HG03439 (cell line): ENCODE data around the gene DONSON.
"Not testable (repeated sequence)": the region's sequence is repeated elsewhere in the genome, so short reads cannot be mapped to it uniquely, and the experiment has no call there.

Source experiments
- ATAC-seq: cut with Tn5 transposase; IDR thresholded peaks from one replicate; pipeline ENCODE4 v1.9.1; 2021; ENCODE audit warnings: mild to moderate bottlenecking, moderate library complexity; ENCODE audit not compliant: unreplicated experiment

Gene DONSON, protein sequence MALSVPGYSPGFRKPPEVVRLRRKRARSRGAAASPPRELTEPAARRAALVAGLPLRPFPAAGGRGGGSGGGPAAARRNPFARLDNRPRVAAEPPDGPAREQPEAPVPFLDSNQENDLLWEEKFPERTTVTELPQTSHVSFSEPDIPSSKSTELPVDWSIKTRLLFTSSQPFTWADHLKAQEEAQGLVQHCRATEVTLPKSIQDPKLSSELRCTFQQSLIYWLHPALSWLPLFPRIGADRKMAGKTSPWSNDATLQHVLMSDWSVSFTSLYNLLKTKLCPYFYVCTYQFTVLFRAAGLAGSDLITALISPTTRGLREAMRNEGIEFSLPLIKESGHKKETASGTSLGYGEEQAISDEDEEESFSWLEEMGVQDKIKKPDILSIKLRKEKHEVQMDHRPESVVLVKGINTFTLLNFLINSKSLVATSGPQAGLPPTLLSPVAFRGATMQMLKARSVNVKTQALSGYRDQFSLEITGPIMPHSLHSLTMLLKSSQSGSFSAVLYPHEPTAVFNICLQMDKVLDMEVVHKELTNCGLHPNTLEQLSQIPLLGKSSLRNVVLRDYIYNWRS

DNA sequence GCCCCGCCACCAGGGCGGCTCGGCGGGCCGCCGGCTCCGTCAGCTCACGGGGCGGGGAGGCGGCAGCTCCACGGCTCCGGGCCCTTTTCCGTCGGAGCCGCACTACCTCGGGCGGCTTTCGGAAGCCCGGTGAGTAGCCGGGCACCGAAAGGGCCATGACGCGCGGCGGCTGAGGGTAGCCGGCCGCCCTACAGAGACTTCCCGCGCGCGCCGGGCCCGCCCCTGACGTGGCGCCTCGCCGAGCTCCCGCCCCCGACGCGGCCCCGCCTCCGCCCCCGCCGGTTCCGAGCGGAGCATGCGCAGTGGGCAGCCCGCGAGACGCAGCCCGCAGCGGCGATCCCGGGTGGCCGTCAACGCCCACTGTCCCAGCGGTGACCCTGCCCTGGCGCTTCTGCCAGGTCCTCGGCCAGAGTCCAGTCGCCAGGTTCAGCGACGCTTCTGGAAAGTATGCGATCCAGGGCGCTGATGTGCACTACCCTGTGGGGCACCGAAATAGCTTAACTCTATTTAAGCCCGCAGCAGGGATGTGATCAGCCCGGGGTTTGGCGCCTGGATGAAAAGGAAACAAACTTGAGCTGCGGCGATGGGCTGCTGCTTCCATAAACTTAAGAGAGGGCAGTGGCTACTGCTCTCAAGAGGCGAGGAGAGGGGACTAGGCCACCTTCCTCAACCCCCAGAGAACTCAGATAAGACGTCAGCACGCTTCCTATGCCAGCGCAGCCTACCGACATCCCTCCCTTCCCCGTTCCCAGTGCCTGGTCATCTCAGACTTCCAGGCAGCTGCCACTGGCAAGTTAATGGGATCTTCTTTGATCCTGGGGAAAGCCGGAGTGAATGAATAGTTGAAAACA is at the start of gene DONSON:
Gene DONSON (minus strand): TSS at position 200 of the 851 bp plus-strand sequence. CDS start 43 bp downstream, at position 157.
- ATAC-seq, result peak; percentile 91

DNA sequence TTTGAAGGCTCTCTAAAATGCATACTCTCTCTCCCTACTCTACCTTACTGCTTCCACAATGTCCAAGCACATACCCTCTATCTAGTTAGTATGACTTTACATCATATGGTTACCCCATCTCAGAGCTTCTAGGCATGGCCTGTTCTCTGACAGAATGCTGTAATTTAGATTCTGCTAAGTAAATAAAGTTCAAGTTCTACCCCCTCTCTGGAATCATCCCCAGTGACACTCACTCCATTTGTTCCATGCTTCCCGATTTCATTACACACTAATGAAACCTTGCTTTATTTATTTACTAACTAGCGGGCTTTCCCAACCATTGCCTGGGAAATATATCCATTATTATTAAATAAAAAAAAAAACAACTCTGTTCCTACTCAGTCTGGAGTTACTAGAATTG is 45.8 kb upstream of the DONSON start:
- ATAC-seq, result no peak

DNA sequence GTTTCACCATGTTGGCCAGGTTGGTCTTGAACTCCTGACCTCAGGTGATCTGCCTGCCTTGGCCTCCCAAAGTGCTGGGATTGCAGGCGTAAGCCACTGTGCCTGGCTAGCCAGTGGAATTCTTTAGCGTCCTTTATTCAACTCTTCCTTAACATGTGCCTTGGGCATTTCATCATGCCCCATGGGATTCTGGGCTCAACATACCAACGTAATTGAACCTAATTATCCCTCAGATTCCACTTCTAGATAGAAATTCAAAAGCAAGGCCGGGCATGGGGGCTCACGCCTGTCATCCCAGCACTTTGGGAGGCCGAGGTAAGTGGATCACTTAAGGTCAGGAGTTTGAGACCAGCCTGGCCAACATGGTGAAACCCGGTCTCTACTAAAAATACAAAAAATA is 37.7 kb upstream of the DONSON start:
- not testable (repeated sequence) for ATAC-seq

DNA sequence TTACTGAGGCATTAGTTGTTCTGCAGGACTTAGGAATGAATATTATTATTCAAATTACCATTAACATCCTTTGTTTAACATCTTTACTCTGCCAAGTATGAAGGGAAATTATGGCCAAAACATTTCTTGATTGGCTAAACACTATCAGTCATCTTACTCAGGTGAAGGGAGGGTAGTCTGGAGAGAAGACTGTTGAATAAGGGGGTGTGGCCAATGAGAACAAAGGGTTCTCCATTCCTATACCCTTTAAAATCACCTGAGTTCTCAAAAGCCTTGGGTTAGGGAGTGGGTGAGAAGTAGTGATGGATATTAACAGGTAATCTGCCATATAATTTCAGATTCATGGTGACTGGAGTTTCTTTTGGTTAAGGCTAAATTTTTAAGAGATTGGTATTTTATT is 33.8 kb upstream of the DONSON start:
- no peak for ATAC-seq

DNA sequence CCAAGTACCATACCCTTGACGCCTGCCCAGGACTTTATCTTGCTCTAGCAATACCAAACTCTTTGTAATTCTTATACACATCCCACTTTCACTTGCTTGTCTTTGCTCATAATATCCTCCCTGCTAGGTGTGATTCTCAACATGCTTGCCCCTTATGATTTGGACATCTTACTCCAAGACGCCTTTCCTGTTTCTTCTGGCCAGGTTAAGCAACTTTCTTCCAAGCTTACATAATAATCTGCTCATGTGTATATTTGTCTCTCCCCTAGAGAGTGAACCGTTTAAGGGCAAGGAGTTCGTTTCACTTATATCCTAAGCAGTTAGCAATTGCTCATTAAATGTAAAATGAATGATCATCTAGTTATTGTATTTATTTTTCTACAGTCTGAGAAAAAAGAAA is 31.2 kb upstream of the DONSON start:
- no peak for ATAC-seq

DNA sequence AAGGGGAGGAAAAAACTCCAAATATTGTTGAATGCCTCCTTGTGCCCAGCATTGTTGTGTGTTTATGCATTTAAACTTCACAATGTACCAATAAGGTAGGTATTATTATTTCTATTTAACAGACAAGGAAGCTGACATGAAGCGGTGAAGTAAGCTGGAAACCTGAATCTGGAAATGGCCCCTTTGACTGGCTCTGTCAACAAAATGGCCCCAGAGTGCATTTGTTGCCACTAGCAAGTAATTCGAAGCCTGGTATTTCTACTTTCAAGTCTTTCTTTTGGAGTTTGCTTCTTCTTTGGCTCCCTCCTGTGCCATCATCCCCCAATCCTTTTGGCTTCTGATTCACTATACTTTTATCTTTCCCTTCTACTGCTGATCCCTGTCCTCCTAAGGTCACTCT is 29.9 kb upstream of the DONSON start:
- ATAC-seq, result no peak

DNA sequence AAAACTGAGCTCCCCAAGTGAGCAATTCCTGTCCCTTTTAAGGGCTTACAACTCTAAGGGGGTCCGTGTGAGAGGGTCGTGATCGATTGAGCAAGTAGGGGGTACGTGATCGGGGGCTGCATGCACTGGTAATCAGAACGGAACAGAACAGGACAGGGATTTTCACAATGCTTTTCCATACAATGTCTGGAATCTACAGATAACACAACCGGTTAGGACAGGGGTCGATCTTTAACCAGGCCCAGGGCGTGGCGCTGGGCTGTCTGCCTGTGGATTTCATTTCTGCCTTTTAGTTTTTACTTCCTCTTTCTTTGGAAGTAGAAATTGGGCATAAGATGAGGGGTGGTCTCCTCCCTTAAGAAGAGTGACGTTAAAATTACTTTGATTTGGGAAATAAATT is 29.1 kb upstream of the DONSON start:
- not testable (repeated sequence) for ATAC-seq

DNA sequence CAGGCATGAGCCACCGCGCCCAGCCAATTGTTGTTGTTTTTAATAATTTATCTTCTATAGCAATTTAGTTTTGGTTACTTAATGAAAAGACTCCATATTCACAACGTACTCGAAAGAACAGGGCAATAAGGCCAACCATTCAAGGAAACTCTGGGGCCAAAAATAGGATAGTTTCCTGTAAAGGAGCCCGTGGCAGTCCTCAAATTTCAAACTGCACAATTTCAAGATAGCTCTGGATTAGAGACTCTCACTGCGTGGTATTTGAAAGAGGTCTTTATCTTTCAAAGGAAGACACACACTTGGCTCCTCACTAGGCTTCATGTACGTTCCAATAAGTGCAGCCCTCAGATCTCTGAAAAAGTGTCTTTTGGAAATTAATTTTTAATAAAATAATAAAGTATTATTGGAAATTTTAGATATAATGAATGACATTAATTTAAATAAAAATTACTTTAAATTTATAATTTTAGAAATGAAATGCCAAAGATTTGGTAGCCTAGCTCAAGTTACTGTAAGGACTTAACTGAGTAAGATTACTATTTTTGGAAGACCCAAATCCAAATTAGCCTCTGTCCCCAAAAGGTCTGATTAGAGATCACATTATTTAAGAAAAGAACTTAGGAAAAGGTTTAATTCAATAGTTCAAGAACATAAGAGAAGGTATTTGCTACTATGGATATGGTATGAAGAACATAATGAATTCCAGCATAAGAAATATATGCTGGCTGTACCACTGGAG is 22.7 kb upstream of the DONSON start:
- ATAC-seq, result no peak

DNA sequence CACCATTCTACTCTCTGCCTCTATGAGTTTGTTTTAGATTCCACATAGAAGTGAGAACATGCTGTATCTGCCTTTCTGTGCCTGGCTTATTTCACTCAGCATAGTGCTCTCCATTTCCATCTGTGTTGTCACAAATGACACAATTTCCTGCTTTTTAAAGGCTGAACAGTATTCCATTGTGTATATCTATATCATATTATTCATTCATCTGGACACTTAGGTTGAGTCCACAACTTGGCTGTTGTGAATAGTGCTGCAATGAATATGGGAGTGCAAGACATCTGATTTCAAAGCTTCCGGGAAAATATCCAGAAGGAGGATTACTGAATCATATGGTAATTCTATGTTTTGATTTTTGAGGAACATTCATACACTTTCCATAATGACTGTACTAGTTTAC is 20.1 kb upstream of the DONSON start:
- ATAC-seq, result no peak

DNA sequence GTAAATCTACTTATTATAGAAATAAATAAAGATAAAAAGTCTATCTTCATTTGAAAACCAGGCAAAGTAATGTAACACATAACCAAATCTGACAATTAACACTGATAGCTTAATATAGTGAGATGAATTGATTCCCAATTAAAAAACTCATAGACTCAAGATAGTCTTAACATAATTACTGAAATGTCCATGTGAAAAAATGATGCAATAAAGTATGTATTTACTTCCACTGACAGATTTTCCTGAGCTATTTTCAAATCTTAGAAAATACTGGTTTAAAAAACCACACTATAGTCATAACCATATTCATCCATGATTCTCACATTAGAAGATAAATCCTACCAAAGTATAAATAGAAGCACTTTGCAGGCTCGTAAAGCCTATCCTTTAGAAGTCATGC is 9.6 kb upstream of the DONSON start:
- no peak for ATAC-seq

DNA sequence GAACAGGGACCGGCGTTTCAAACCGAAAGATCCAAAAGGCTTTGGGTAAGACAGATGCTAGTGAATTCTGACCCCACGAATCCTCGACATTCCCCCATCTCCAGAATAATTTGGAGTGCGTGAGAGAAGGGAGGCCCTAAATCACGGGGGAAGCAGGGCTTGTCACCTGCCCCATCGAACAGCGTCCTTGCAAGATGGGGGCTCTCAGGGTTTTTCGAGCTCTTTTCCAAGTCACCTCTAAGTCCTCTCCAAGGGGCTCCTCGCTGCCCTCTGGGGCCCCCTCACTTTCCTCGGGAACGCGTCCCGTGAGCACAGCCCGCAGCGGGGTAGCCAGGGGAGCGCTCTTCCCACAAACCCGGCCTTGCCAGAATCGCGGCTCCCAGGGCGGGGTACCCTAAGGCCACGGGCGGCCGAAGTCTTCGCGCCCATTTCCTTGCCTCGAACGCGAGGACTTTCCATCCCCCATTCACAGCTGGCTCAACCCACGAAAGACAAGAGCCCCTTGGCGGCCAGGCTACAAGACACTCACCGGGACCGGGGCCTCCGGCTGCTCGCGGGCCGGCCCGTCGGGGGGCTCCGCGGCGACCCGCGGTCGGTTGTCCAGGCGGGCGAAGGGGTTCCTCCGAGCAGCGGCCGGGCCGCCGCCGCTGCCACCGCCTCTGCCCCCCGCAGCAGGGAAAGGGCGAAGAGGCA is 546 bp downstream of the DONSON start:
- ATAC-seq, result peak; percentile 30

DNA sequence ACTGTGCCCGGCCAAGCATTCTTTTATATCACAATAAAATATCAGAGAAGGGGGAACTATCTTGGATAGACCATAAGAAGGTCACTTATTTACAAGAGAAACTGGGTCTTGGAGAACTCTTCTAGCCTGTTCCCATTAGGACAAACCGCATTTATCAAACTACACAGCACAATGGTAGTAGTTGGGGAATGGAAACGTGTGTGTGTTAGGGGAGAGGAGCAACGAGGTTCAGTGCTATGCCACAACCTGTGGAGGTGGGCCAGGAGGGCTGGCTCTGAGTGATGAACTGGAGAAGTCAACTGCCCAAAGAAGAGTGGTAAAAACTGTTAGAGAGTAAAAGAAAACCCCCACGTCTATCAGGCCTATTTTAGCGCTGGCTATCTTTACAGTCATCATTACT is 1.6 kb downstream of the DONSON start:
- ATAC-seq, result no peak

DNA sequence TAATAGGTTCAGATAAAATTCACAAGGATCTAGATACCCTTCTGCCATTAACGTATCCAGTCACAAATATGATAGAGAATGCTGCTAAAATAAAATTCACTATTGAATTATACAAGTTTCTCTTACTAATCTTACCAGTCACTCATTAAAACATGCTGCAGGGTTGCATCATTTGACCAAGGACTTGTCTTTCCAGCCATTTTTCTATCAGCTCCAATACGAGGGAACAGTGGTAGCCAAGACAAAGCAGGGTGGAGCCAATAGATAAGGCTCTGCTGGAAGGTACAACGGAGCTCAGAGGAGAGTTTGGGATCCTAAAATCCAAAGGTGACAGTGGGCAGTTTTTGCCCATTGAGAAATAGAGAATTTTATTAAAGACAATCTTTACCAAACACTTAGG is 4.0 kb downstream of the DONSON start:
- ATAC-seq, result no peak

DNA sequence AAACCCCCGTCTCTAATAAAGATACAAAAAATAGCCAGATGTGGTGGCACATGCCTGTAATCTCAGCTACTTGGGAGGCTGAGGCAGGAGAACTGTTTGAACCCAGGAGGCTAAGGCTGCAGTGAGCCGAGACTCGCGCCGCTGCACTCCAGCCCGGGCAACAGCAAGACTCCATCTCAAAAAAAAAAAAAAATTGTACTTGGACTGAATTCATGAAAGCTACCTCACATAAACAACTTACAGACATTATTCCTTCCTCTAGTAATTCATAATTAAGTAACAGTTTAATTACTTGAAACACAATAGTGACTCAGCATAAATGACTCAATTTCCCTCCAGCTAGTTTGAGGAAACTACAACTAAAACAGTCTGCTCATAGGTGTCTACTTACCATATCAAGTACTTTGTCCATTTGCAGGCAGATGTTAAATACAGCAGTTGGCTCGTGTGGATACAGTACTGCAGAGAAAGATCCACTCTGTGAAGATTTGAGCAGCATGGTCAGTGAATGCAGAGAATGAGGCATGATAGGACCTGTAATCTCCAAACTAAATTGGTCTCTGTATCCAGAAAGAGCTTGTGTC is 9.4 kb downstream of the DONSON start:
- no peak for ATAC-seq

DNA sequence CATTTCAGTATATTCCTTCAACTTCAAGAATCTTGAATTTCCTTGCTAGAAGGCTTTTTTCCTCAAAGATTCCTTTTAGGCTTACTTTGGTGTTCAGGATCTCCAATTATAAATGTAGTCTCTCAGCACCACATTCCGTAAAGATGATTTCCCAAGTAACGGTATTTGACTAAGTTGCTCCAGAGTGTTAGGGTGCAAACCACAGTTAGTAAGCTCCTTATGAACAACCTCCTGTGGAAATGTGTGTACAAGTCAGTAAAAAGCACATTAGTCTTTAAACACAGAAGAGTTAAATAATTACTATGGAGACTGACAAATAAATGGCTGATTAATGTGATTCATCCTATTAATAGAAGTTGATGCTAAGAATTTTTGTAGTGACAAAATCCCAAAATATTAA is 10.3 kb downstream of the DONSON start:
- ATAC-seq, result no peak

DNA sequence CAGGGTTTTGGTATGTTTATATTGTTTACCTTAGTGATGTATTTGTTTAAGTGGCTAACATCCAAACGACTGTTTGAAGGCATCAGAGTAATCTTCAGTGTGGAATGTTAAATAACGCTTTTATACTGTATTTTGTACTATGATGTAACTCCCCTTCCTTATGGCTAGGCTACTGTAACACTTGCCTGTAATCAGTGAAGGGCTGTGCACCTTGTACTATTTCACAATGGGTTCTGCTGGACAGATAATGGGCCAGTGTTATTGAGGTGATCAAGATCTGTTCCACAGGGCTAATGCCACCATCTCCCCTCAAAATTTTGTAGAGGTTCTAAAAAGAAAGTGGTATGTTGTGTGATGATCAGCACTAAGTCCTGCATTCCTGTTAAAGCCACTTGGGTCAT is 11.7 kb downstream of the DONSON start:
- ATAC-seq, result not testable (repeated sequence)

DNA sequence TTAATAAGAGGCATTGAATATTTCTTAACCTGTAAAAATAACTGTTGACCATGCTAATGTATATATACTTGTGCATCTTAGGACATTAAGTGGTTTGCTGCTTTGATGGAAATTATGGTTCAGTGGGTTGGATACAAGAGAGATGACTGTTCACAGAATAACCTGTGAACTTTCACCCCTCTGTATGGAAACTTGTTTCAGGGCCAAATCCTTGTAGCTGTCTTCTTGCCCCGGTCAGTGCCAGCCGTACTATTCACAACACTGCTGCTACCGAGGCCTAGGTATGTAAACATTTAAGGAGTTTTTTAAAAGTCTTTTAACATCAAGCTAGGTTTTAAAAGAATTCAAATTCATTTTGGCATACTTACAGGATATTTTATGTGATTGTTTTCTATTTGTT is 16.1 kb downstream of the DONSON start:
- ATAC-seq, result no peak

DNA sequence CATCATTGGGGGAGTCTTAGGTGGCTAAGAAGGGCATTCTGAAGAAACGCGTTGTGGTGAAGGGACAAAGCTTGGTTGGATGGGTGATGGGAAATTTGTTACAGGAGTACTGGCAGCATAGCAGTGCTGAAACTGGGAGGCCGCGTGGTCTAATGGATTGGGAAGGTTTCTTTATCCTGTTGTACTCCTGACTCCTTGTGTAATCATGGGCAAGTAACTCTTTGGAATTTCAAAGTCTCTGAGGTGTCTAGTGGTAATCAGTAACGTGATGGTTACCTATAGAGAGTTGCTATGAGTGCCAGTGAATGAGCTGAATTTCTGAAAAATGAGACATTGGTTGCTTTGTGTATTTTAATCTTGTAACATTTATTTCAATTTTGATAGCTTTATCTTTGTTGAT is 18.5 kb downstream of the DONSON start:
- no peak for ATAC-seq

DNA sequence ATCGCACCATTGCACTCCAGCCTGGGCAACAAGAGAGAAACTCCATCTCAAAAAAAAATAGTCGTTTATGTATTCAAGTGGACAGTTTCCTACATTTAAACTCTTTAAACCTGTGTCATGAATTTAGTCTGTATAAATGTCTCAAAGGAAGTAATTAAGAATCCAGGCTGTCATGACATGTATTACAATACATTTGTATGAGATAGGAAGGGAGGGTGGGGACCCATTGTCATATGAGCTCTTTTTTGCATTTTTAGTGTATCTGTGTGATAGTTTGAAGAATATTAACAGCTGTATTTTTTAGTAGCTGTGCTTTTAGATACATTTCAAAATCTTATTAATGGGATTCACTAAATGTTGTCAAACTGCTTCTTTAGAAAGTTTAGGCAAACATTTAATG is 20.0 kb downstream of the DONSON start:
- no peak for ATAC-seq

DNA sequence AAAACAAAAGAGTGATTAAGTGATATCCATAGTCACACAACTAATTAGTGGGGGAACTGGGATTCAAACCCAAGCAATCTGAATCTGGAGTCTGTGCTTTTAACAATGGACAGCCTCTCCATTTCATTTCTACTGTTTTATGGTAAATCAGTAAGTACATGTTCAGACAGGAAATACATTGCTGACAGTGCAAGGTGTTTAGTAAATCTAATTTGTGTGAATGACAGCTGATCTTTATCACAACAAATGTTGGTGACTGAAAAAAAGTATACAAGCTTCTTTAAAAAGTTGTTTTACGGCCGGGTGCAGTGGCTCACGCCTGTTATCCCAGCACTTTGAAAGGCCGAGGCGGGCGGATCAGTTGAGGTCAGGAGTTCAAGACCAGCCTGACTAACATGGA is 20.6 kb downstream of the DONSON start:
- ATAC-seq, result no peak
